Breast epithelium (tissue), 3 donors: ENCODE data around the gene STIL.
"Not testable (repeated sequence)": the region's sequence is repeated elsewhere in the genome, so short reads cannot be mapped to it uniquely, and the experiment has no call there.

ENCODE experiments used
- CTCF ChIP-seq, 3 donors: fragments of 450-650 bp; IDR thresholded peaks; one replicate each; pipeline ENCODE4 v1.5.1; 2016 to 2017; ENCODE audit warnings: antibody characterized with exemption in 3 of 3, mild to moderate bottlenecking in 3 of 3, moderate library complexity in 3 of 3
- POLR2AphosphoS5 ChIP-seq, 3 donors: sonication (generic); formaldehyde crosslinking; IDR thresholded peaks; one replicate each; pipeline ENCODE4 v1.6.1; 2017; ENCODE audit warnings: antibody characterized with exemption in 3 of 3

GRCh38 chr1:47319968-47320367, 6.0 kb upstream of the STIL start:
- not testable (repeated sequence) for TF ChIP-seq CTCF, POLR2AphosphoS5 (IDR thresholded peaks at IDR 0.05)
